Activated T-cell treated with anti-CD3 and anti-CD28 coated beads, Interleukin-2, amount 50 U/mL, for 24 hours (primary cell): ENCODE results near the gene MYCBP2.

Experiments used
- DNase-seq: peaks from one replicate; pipeline ENCODE4 v3.0.0-alpha.2; 2020
- H3K27ac Mint-ChIP-seq: 2 replicates; pipeline ENCODE4 v1.8.0; 2020; ENCODE audit warnings: mild to moderate bottlenecking, mixed read lengths
- H3K27me3 Mint-ChIP-seq: 2 replicates; pipeline ENCODE4 v1.8.0; 2020; ENCODE audit warnings: mixed read lengths
- H3K36me3 Mint-ChIP-seq: 2 replicates; pipeline ENCODE4 v1.8.0; 2020; ENCODE audit warnings: low read depth, mixed read lengths
- H3K4me1 Mint-ChIP-seq: 2 replicates; pipeline ENCODE4 v1.8.0; 2020; ENCODE audit warnings: low read depth, mixed read lengths
- H3K4me3 Mint-ChIP-seq: 2 replicates; pipeline ENCODE4 v1.8.0; 2020; ENCODE audit warnings: mild to moderate bottlenecking, moderate library complexity, mixed read lengths
- H3K9me3 Mint-ChIP-seq: 2 replicates; pipeline ENCODE4 v1.8.0; 2020; ENCODE audit warnings: mixed read lengths

MYCBP2 gene

GRCh38 chr13:77180011-77180410 lies 146.9 kb downstream of the MYCBP2 start:
- H3K36me3 Mint-ChIP-seq: peaks cover 88% of the 10 kb centered on the region
- no peak overlapping the region for H3K27ac Mint-ChIP-seq
- no peaks in the 10 kb centered on the region for H3K9me3 Mint-ChIP-seq

GRCh38 chr13:77177646-77178045 lies 149.2 kb downstream of the MYCBP2 start:
- H3K27me3 Mint-ChIP-seq: no peaks in the 10 kb centered on the region
- H3K4me3 Mint-ChIP-seq: no peak overlapping the region
- H3K9me3 Mint-ChIP-seq: no peaks in the 10 kb centered on the region
- DNase-seq: no peak
- no peaks in the 10 kb centered on the region for H3K4me1 Mint-ChIP-seq
- peak overlapping the region; percentile 16 for H3K27ac Mint-ChIP-seq
- H3K36me3 Mint-ChIP-seq: peaks cover 88% of the 10 kb centered on the region

More at GRCh38 chr13:77180011-77180410, 146.9 kb downstream of the MYCBP2 start:
- Mint-ChIP-seq H3K4me1 (peaks cover 10% of the 10 kb centered on the region), H3K4me3 (no peak overlapping the region), H3K27me3 (no peaks in the 10 kb centered on the region)
- no peak for DNase-seq

DNA sequence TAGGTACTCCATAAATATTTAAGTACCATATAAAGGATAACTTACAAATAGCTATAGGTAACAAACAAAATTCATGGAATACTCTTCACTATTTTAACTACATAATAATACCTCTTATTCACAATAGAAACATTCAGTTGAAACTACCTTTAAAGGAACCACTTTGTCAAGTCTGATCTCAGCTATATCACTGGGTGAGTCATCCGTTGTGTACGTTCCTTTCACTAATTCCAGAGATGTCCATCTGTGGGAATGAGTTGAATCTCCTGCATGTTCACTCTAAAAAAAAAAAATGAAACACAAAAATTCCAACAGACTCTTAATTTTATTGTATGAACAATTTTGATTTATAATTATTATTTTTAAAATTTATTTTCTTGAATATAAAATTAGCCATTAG lies 150.5 kb downstream of the MYCBP2 start:
- no peak overlapping the region for H3K27ac Mint-ChIP-seq
- no peak for DNase-seq
- no peaks in the 10 kb centered on the region for H3K4me1 Mint-ChIP-seq
- H3K36me3 Mint-ChIP-seq: peaks cover 87% of the 10 kb centered on the region
- no peaks in the 10 kb centered on the region for H3K27me3 Mint-ChIP-seq
- H3K4me3 Mint-ChIP-seq: no peak overlapping the region
- H3K9me3 Mint-ChIP-seq: no peaks in the 10 kb centered on the region

- Mint-ChIP-seq H3K27ac (peak overlapping the region; percentile 51), H3K4me3 (no peak overlapping the region), H3K27me3 (no peaks in the 10 kb centered on the region), H3K4me1 (no peaks in the 10 kb centered on the region), H3K36me3 (peaks cover 84% of the 10 kb centered on the region), H3K9me3 (no peaks in the 10 kb centered on the region)
- DNase-seq: no peak
Observed at GRCh38 chr13:77172650-77173049, 154.2 kb downstream of the MYCBP2 start.

- peaks cover 80% of the 10 kb centered on the region for H3K36me3 Mint-ChIP-seq
- H3K4me1 Mint-ChIP-seq: no peaks in the 10 kb centered on the region
- DNase-seq: no peak
- H3K9me3 Mint-ChIP-seq: no peaks in the 10 kb centered on the region
- no peak overlapping the region for H3K27ac Mint-ChIP-seq
- H3K27me3 Mint-ChIP-seq: no peaks in the 10 kb centered on the region
- H3K4me3 Mint-ChIP-seq: no peak overlapping the region
Observed at GRCh38 chr13:77171451-77171850, 155.4 kb downstream of the MYCBP2 start.

GRCh38 chr13:77168237-77168636 lies 158.7 kb downstream of the MYCBP2 start:
- no peaks in the 10 kb centered on the region for H3K27me3 Mint-ChIP-seq
- DNase-seq: no peak
- peaks cover 85% of the 10 kb centered on the region for H3K36me3 Mint-ChIP-seq
- no peak overlapping the region for H3K4me3 Mint-ChIP-seq
- no peaks in the 10 kb centered on the region for H3K9me3 Mint-ChIP-seq
- H3K27ac Mint-ChIP-seq: no peak overlapping the region
- no peaks in the 10 kb centered on the region for H3K4me1 Mint-ChIP-seq

- no peak overlapping the region for H3K27ac Mint-ChIP-seq
- peaks cover 84% of the 10 kb centered on the region for H3K36me3 Mint-ChIP-seq
- no peak overlapping the region for H3K4me3 Mint-ChIP-seq
Observed at GRCh38 chr13:77150651-77151050, 176.2 kb downstream of the MYCBP2 start.

DNA sequence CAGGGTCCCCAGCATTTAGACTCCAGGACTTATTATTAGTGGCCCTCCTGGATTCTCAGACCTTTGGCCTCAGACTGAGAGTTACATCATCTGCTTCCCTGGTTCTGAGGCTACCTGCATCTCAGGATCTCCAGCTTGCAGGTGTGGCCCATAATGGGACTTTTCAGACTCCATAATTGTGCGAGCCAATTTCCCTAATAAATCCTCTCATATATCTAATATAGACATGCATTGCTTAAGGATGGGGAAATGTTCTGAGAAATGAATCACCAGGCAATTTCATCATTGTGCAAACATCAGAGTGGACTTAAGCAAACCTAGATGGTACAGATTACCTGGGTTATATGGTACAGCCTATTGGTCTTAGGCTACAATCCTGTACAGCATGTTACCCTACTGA lies 183.5 kb downstream of the MYCBP2 start:
- Mint-ChIP-seq H3K4me3 (no peak overlapping the region), H3K36me3 (peaks cover 91% of the 10 kb centered on the region), H3K9me3 (no peaks in the 10 kb centered on the region), H3K27ac (no peak overlapping the region), H3K4me1 (no peaks in the 10 kb centered on the region), H3K27me3 (no peaks in the 10 kb centered on the region)
- DNase-seq: no peak

More at GRCh38 chr13:77150651-77151050, 176.2 kb downstream of the MYCBP2 start:
- no peak for DNase-seq
- H3K4me1 Mint-ChIP-seq: no peaks in the 10 kb centered on the region
- H3K9me3 Mint-ChIP-seq: no peaks in the 10 kb centered on the region
- H3K27me3 Mint-ChIP-seq: no peaks in the 10 kb centered on the region

GRCh38 chr13:77139306-77139705 lies 187.6 kb downstream of the MYCBP2 start:
- Mint-ChIP-seq H3K27ac (peak overlapping the region; percentile 22), H3K4me3 (no peak overlapping the region), H3K27me3 (no peaks in the 10 kb centered on the region), H3K4me1 (no peaks in the 10 kb centered on the region), H3K9me3 (no peaks in the 10 kb centered on the region), H3K36me3 (peaks cover 95% of the 10 kb centered on the region)
- DNase-seq: no peak

- Mint-ChIP-seq H3K9me3 (no peaks in the 10 kb centered on the region), H3K36me3 (peaks cover 95% of the 10 kb centered on the region), H3K27ac (peak overlapping the region; percentile 22), H3K4me1 (no peaks in the 10 kb centered on the region), H3K27me3 (no peaks in the 10 kb centered on the region), H3K4me3 (no peak overlapping the region)
- DNase-seq: no peak
Observed at GRCh38 chr13:77138813-77139212, 188.1 kb downstream of the MYCBP2 start.

DNA sequence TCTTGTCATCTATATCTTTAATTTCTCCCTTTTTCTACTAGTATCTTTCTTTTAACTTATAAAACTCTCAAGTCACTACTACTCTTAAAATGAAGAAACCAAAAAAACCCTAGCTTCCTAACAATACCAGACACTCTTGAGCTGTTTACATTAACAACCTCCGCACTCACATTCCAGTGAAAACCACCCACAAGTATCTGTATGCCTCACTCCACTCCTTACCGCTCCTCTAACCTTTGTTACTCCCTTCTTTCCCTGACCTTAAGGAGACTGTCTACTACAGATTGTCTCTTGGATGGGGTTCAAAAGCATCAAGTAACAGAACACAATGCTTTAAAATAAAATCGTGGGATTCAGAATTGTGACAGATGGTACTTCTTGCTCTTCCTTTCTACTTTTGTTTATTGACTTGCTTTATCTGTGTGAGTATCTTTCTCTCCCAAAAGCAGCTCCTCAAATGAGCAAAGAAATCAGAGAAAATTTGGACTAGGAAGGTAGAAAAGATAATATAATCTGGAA lies 189.9 kb downstream of the MYCBP2 start:
- peaks cover 94% of the 10 kb centered on the region for H3K36me3 Mint-ChIP-seq
- DNase-seq: no peak
- H3K27ac Mint-ChIP-seq: peak overlapping the region; percentile 31
- H3K27me3 Mint-ChIP-seq: no peaks in the 10 kb centered on the region
- no peaks in the 10 kb centered on the region for H3K9me3 Mint-ChIP-seq
- no peaks in the 10 kb centered on the region for H3K4me1 Mint-ChIP-seq
- no peak overlapping the region for H3K4me3 Mint-ChIP-seq

GRCh38 chr13:77124423-77124822 lies 202.5 kb downstream of the MYCBP2 start:
- H3K36me3 Mint-ChIP-seq: peaks cover 65% of the 10 kb centered on the region

DNA sequence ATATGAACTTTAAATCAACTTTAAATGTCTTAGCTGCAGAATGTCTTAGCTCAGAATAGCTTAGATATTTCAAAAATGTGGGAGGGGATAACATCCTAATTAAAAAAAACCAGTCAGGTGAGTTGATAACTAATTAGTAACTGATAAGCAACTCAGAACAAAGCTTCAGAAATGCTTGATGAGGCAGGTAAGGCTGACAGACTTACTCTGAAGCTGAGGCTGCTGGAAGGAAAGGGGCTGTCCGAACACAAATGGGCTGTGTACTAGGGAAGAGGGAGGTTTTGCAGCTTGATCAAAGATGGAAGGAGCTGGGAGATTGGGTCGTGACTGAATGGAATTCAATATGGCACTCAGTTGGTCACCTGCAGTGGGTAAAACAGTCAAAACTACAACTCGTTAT lies 208.8 kb downstream of the MYCBP2 start:
- no peaks in the 10 kb centered on the region for H3K9me3 Mint-ChIP-seq
- no peaks in the 10 kb centered on the region for H3K27me3 Mint-ChIP-seq
- no peak for DNase-seq
- H3K4me3 Mint-ChIP-seq: no peak overlapping the region
- no peak overlapping the region for H3K27ac Mint-ChIP-seq
- H3K36me3 Mint-ChIP-seq: peaks cover 76% of the 10 kb centered on the region
- no peaks in the 10 kb centered on the region for H3K4me1 Mint-ChIP-seq

More at GRCh38 chr13:77124423-77124822, 202.5 kb downstream of the MYCBP2 start:
- H3K27me3 Mint-ChIP-seq: no peaks in the 10 kb centered on the region
- H3K4me3 Mint-ChIP-seq: no peak overlapping the region
- no peaks in the 10 kb centered on the region for H3K4me1 Mint-ChIP-seq
- H3K27ac Mint-ChIP-seq: no peak overlapping the region
- no peak for DNase-seq
- no peaks in the 10 kb centered on the region for H3K9me3 Mint-ChIP-seq

DNA sequence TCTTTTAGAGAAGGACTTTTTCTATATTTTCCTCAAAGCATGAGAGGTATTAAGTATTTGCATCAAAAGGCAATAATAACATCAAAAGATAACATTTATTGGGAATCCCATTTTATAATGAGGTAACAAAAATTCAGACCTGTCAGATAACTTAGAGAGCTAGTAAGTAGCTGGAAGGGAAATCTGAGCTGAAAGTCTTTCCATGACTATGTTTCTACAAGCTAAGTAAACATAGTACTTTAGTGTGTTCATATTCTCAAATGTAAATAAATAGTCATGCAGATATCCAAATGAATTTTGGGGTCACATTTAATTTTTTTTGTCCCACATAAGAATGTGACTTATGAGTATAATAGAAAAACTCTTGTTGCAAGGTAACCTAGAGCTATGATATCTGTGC lies 212.6 kb downstream of the MYCBP2 start:
- no peaks in the 10 kb centered on the region for H3K27me3 Mint-ChIP-seq
- no peak overlapping the region for H3K27ac Mint-ChIP-seq
- no peak for DNase-seq
- H3K4me1 Mint-ChIP-seq: no peaks in the 10 kb centered on the region
- no peak overlapping the region for H3K4me3 Mint-ChIP-seq
- H3K9me3 Mint-ChIP-seq: peaks cover 13% of the 10 kb centered on the region
- H3K36me3 Mint-ChIP-seq: peaks cover 84% of the 10 kb centered on the region

- Mint-ChIP-seq H3K4me1 (no peaks in the 10 kb centered on the region), H3K27ac (no peak overlapping the region), H3K9me3 (peaks cover 13% of the 10 kb centered on the region), H3K36me3 (peaks cover 84% of the 10 kb centered on the region), H3K4me3 (no peak overlapping the region), H3K27me3 (no peaks in the 10 kb centered on the region)
- DNase-seq: no peak
Observed at GRCh38 chr13:77113496-77113895, 213.4 kb downstream of the MYCBP2 start.

DNA sequence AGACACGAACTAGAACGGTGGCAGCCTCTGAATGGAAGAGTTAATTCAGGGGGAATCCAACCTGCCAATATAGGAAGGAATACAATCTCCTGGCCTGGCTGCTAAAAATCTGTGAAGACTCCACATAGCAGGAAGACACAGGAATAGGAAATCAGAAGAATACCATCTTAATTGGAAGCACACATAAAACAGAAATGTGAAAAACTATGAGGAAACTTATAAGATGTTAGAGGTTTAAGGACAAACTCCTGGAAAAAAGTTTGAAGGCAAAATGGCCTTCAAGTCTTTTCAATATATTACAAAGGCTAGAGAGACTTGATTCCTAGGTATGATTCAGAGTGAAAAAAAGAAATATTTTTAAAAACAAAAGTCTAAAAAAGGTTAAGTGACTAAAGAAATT lies 221.8 kb downstream of the MYCBP2 start:
- H3K4me1 Mint-ChIP-seq: no peaks in the 10 kb centered on the region
- H3K4me3 Mint-ChIP-seq: no peak overlapping the region
- no peak overlapping the region for H3K27ac Mint-ChIP-seq
- no peaks in the 10 kb centered on the region for H3K27me3 Mint-ChIP-seq
- peaks cover 61% of the 10 kb centered on the region for H3K36me3 Mint-ChIP-seq
- no peaks in the 10 kb centered on the region for H3K9me3 Mint-ChIP-seq
- no peak for DNase-seq
